GM15510 (cell line): ENCODE data around the gene TNC.

ENCODE experiments used
- POLR2A ChIP-seq: IDR thresholded peaks from 3 replicates; pipeline ENCODE4 v1.6.1; 2011; ENCODE audit warnings: borderline replicate concordance; ENCODE audit not compliant: insufficient read length; ENCODE audit errors: extremely low read depth

The TNC gene

DNA sequence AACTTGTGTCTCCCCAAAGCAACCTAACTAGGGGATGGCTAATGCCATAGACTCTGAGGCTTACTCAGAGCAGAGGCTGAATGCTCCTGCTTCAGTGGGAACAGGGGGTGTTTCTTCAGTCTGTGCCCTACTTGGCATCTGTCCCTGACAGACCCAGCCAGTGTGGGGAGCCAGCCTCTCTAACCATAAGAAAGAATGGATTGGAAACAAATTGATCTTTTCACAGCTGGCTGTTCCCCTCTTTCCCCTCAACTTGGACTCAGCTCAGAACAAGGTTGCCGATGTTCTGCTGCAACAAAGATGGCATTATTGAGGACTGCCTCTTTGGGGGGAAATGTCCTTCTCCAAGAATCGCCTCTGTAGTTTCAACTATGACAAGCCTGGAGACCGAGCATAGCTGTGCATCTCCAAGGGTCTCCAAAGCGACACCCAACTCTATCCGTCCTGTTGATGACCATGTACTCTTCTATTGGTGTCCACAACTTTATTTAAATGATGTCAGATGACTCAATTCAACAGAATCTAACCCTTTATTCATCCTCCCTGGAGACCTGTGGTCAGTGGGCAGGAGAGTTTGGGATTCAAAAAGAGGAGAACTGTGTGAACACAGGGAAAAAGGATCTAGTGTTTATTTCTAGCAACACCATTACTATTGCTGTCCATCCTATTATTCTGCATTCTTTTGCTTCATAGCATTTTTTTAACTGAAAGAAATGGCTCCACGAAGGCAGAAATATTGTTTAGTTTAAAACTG lies 24.7 kb upstream of the TNC start:
- no peak for TF ChIP-seq POLR2A

- TF ChIP-seq POLR2A, result no peak
Measured at GRCh38 chr9:115142090-115142489, 24.1 kb upstream of the TNC start.

DNA sequence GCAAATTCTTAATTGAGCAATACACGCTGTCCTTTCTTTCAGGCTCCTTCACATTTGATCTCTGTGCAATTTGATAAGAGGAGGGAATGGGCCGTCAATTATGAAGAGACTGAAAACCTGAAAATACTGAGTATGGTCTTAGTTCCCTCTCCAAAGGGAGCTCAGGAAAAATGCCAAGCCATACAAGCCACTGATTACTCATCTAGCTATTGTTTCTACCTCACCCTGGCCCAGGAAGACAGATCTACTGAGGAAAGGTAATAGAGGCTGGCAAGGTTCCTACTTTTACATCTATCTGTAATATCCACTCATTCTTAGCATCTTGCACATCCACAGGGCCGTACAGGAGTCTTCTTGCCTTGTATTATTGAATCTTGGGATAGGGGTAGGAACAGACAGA lies 23.7 kb upstream of the TNC start:
- TF ChIP-seq POLR2A, result no peak

GRCh38 chr9:115138151-115138550 lies 20.2 kb upstream of the TNC start:
- no peak for TF ChIP-seq POLR2A

- TF ChIP-seq POLR2A, result no peak
Measured at GRCh38 chr9:115137526-115137925, 19.6 kb upstream of the TNC start.

DNA sequence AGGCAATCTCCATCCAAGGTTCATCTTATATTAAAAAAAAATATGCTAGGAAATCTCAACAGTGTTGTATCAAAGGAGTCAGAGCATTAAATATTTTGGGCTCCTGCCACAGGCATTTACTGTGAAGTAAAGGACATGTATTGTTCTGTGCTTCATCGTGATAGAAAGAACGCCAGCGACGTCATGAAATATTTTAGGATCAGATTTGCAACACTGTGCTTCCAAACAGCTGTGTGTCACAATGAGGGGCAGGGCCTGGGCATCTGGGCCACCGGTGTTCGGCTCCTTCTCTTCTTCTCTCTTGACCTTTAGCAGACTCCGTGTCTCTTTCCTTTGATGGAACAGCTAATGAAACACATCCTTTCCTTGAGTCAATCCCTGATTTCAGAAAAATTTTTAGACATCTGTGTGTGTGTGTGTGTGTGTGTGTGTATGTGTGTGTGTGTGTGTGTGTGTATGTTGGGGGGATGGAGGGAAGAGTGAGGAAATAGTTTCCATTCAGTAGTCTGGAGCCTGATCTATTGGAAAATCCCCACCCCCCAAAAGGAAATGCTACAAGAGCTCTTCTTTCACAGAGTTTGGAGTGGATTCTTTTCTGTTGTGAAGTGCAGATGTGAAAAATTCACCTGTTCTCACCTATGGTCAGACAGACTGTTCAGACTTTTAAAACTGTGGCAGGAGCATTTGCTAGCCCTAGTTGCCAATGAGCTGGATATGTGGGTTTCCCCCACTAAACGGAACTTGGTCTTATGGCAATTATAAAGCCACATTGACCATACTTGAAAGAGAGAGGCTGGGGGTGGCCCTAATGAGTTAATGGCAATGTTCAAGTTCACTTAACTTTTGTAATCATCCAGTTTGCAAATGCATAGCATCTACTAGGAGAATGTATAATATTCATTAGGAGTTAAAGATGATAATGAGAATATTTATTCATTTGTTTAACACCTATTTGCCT lies 18.1 kb upstream of the TNC start:
- TF ChIP-seq POLR2A, result no peak

- no peak for TF ChIP-seq POLR2A
Measured at GRCh38 chr9:115134941-115135340, 17.0 kb upstream of the TNC start.

DNA sequence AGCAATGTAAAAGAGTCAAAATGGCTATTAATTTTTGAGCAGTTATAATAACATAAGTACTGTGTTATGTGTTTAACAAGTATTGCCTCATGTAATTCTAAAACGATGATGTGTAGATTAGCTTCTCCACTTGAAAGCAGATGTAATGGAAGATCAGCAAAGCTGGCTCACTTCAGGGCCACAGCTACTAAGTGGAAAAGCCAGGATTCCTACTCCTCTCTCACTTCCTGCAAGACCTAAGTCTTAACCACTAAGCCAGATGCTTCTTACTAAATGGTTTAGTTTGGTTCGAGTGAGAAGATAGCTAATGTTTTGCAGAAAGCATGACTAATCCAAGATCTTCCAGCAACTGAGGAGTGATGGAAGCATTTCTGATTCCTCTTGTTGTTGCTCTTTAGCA lies 15.7 kb upstream of the TNC start:
- TF ChIP-seq POLR2A, result no peak

- TF ChIP-seq POLR2A, result no peak
Measured at GRCh38 chr9:115132648-115133047, 14.7 kb upstream of the TNC start.

- no peak for TF ChIP-seq POLR2A
Measured at GRCh38 chr9:115130176-115130575, 12.2 kb upstream of the TNC start.

DNA sequence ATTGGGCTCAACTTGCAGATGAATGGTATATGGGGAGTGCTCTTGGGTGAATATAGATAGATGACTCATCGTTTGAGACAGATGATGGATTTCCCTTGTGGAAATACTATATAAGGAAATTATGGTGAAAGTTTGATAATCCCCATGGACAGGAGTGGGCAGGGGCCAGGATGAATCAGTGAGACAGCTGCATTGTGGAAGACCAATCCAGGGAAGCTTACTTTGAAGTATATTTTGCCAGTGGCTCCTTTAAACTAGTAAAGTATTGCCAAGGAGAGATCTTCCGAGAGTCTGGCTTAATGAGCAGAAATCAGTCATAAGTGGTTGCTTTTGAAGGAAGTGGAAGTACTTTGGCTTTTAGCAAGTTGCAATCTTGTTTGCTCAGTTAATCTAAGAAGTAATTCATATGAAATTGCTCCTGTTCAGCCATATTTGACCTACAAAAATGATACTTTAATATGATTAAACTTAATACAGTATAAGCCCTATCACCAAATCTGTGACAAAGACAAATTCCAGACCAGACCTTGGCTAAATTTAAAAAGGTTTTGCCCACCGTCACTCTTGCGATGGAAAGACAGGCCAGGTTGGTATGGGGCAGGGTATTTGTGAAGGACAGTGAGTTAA lies 9.3 kb upstream of the TNC start:
- TF ChIP-seq POLR2A, result no peak

- TF ChIP-seq POLR2A, result no peak
Measured at GRCh38 chr9:115126404-115126803, 8.4 kb upstream of the TNC start.

- no peak for TF ChIP-seq POLR2A
Measured at GRCh38 chr9:115122937-115123336, 5.0 kb upstream of the TNC start.

DNA sequence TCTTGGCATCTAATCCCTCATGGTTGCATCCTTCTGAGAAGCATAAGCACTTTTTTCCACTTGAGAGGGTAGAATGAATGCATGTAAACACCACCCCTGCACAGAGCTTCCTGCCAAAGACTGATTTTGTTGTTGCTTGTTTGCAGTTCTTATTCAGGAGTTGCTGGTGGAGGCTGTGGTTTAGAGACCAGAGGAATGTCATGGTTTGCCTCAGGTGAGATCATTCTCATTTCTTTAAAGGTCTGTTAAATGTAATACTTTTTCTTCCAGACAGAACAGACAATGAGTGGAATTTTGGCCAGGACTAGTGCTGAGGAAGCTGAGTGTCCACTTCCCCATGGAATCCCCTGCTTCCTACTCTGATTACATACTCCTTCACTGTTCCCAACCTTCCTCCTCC lies 3.2 kb upstream of the TNC start:
- no peak for TF ChIP-seq POLR2A

GRCh38 chr9:115118879-115119218 lies 892 bp upstream of the TNC start:
- no peak for TF ChIP-seq POLR2A
